Stimulated activated CD4-positive, alpha-beta T cell treated with anti-CD3 and anti-CD28 coated beads, Interleukin-15, amount 100 ng/mL, for 48 hours (primary cell): ENCODE measurements around the gene APLF.
"Not testable (repeated sequence)": the region's sequence is repeated elsewhere in the genome, so short reads cannot be mapped to it uniquely, and the experiment has no call there.

ENCODE experiments used
- DNase-seq, 2 donors: peaks; one replicate each; pipeline ENCODE4 v3.0.0-alpha.2; 2020; ENCODE audit warnings: low read depth in 2 of 2

Gene APLF

GRCh38 chr2:68475576-68475975 lies 8.2 kb downstream of the APLF start:
- no peak for DNase-seq

DNA sequence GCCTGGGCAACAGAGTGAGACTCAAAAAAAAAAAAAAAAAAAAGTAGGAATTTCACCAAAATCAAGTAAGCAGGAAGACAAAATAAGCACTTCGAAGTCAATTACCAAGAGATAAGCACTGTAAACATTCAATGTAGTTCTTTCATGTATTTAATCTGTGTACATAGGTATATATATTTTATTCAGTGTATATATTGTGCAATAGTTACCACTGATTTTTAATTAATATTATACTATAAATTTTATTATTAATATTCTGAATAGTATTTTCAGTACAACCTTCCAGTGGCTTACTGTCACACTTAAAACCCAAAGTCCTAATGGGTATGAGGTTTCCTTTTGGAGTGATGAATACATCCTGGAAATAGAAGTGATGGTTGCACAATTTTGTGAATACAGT lies 9.1 kb downstream of the APLF start:
- DNase-seq = no peak

- DNase-seq = no peak
These were observed 11.3 kb downstream of the APLF start for GRCh38 chr2:68478688-68479087.

DNA sequence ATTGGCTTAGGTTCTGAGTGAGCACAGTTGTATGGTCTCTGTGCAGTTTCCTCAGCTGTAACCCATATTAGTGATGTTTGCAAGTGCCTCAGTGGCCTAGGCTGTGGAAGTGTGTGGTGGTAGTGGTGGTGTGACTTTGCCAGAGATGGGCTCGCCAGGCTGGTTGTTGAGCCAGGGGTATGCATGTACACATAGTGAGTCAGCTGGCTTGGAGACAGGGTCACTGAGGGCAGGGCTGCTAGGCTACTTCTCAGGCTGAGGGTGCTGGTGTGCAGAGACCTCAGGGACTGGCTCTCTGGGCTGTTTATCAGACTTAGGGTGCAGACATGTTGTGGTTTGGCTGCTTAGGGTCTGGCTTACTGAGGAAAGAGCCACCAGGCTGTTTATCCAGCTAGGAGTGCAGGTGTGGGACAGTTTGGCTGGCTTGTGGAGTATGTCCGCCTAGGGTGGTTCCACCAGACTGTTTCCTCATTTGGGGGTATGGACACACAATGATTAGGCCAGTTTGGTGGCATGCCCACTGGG lies 15.0 kb downstream of the APLF start:
- DNase-seq = no peak

DNA sequence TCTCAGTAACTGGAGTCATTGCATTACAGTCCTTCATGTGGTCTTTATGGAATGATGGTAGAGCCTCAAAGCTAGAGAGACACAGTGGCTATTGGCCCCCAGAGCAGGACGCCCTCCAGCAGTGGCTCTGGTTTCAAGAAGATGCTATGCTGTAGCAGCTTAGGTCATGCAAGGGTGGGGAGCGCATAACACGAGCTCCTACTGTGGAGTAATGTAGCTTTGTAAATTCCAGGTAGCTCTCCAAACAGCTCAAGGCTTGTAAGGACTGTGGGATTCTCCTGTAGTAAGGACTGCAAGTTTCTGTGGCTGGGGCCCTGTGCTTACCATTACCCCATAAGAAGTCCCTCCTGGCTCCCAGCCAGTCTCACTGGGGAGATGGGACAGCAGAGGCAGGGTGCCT lies 15.6 kb downstream of the APLF start:
- no peak for DNase-seq

DNA sequence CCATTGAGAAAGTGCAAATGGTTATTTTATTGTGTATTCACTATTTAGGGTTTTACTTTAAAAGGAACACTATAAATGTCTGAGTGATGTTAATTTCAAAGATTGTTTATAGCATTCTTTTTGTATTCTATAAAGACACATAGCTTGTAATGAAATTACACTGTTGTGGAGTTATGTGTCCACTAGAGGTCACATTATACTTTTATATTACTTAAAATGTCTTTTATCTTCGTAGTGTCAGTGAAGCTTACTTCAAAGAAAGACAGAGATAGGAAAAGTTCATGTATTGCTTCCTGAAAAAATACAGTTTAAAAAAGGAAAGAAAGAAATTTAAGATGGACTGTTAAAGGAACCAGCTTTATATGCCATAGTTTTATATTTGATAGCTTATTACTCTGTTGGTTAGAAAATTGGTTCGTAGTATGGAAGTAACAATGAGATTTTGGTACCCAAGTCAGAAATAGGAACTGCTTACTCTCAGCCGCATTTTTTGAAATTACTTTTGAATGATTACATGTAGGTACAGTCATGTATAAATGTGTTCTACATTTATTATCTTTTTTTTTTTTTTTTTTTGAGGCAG lies 20.5 kb downstream of the APLF start:
- DNase-seq = no peak

- not testable (repeated sequence) for DNase-seq
These were observed 21.2 kb downstream of the APLF start for GRCh38 chr2:68488605-68489004.

DNA sequence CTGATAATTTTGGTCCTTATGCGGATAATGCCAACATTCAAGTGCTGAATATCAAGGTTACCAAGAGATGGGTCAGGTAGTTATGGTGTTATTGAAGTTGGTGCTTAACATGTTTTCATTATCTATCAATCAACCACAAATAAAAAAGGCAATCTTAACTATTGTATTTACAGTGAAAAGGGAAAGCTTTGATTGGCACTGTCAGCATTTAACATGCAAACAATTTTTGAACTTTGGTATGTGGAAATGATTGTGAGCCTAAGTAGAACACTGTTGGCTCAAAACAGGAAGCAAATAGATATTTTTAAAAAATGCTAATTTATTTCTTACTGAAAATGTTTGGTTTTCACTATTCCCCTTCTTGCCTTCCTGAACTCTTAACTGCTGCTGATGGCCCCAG lies 21.9 kb downstream of the APLF start:
- no peak for DNase-seq

- DNase-seq = no peak
These were observed 24.2 kb downstream of the APLF start for GRCh38 chr2:68491582-68491981.

- DNase-seq = no peak
These were observed 31.7 kb downstream of the APLF start for GRCh38 chr2:68499133-68499532.

DNA sequence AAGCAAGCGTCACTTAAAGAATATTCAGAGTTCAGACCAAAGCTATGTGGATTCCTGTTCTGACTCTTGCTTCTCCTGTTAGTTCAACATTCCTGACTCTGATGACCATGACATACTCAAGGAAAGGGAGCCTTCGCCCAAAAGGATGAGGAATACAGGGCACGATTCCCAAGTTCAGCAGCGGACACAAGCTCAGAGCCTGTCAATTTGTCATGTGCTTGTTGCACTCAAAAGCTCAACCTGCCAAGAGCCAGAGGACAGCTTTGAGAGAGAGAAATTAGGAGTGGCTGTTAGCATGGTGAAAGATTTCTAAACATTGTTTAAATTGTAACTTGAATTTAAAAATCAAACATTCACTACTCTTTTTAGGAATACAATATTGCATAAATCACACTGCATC lies 33.3 kb downstream of the APLF start:
- no peak for DNase-seq

GRCh38 chr2:68501768-68502167 lies 34.4 kb downstream of the APLF start:
- DNase-seq = no peak

- DNase-seq = no peak
These were observed 38.3 kb downstream of the APLF start for GRCh38 chr2:68505603-68506159.

GRCh38 chr2:68506170-68506569 lies 38.8 kb downstream of the APLF start:
- DNase-seq = no peak

DNA sequence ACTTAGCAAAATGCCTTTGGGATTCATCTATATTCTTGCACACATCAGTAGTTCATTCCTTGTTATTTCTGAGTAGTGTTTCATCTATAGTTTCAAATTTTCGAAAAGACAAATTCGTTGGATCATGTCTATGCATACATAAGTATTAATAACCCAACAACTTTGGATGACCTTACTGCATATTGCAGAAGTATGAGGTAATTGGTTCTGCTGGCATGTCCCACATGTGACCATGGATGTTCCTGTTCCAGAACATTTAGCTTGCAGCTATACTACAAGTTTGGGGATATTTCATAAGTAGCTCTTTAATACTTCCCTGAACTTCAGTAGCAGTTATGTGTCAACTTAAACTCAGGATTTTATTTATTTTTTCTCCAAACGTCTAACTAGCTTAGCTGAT lies 44.9 kb downstream of the APLF start:
- no peak for DNase-seq

- no peak for DNase-seq
These were observed 45.6 kb downstream of the APLF start for GRCh38 chr2:68512966-68513365.

DNA sequence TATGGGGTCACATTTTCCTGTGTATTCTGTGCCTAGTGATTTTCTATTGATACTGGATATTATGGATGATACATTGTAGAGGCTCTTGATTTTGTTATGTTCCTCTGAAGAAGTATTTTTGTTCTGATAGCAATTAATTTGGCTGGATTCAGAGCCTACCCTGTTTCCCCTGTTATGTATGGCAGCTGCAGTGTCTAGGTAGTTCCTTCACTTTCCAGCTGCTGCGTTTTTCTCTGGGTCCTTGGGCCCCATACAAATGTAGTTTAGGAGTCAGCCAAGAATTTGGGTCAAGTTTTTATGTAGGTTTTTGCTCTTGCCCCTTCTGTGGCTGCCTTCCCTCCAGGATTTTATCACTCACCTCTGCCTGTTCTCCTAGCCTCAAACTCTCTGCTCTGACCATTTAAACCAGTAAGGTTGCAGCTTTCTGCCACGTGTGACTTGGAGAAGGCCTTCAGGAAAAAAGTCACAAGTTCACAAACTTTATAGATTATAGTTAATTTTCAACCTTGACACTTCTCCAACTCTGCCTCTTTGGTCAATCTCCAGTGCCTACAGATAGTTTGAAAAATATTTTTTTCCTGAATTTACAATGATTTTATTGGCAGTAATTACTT lies 47.0 kb downstream of the APLF start:
- no peak for DNase-seq

DNA sequence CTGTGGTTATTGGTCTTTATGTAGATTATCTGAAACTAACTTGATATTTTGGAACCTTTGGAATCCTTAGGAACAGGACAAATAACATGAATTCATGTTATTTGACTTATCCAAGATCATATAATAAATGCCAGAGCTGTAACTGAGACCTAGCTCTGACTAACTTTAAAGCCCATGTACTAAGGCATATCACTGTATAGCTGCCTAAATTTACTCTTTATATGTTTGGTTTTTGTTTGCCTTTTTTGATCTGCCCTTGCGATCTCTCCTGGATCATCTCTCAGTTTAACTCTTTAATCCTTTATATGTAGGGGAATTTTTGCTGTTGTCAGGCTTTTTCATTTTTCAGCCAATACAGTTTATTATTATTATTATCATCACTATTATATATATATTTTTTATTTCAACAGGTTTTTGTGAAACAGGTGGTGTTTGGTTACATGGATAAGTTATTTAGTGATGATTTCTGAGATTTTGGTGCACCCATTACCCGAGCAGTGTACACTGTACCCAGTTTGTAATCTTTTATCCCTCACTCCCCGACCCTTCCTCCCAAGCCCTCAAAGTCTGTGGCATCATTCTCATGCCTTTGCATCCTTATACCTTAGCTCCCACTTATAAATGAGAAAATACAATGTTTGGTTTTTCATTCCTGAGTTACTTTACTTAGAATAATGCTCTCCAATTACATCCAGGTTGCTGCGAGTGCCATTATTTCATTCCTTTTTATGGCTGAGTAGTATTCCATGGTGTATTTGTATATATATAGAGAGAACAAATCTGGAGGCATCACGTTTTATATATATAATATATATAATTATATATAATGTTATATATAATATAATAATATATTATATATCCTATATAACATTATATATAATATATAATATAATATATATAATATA lies 48.9 kb downstream of the APLF start:
- no peak for DNase-seq

- DNase-seq = no peak
These were observed 51.9 kb downstream of the APLF start for GRCh38 chr2:68519236-68519635.

GRCh38 chr2:68521037-68521436 lies 53.7 kb downstream of the APLF start:
- no peak for DNase-seq

- not testable (repeated sequence) for DNase-seq
These were observed 59.6 kb downstream of the APLF start for GRCh38 chr2:68526943-68527342.

GRCh38 chr2:68527343-68528081 lies 60.1 kb downstream of the APLF start:
- not testable (repeated sequence) for DNase-seq
